CD4-positive, alpha-beta T cell treated with Interleukin-4 for 1 hour (primary cell): ENCODE measurements around the gene TNRC6A.
"Not testable (repeated sequence)": the region's sequence is repeated elsewhere in the genome, so short reads cannot be mapped to it uniquely, and the experiment has no call there.

ENCODE experiments used
- DNase-seq, 2 donors: peaks; one replicate each; pipeline ENCODE4 v3.0.0-alpha.2; 2020 to 2022

The TNRC6A gene

DNA sequence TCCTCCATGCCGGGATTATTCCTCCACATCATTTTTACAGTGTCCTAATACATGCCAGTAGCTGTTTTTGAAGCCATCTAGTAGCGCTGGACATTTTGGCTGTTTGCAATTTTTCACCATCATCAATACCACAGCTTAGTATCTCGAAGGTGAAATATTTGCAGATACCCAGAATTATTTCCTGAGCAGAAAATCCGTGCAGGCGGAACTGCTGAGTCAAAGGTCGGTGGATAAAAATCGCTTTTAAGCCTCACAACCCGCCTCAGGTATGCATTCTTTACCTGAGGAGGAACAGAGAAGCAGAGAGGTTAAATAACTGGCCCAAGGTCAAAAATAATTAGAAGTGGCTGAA lies 584 bp upstream of the TNRC6A start:
- DNase-seq = no peak

- peak; percentile 16 to 42 for DNase-seq
Measured at GRCh38 chr16:24729951-24730815, 732 bp downstream of the TNRC6A start.

GRCh38 chr16:24730914-24731313 lies 1.5 kb downstream of the TNRC6A start:
- DNase-seq = no peak

- no peak for DNase-seq
Measured at GRCh38 chr16:24731722-24732419, 2.4 kb downstream of the TNRC6A start.

DNA sequence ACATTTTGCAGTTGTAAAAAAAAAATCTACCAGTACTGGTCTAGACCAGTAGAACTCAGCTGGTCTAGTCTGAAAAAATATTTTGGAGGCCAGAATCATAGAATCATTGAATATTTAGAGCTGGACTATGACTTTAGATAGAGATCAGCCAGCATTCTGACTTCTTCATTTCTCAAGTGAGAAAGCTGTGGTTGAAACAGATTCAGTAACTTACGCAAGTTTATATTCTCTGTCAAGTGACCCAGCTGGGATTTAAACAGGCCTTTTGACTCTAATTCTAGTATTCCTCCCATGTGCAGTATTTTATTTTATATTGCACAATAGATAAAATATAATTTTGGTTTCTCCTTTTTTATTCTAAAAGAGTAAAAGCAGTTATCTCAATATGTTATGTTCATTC lies 4.9 kb downstream of the TNRC6A start:
- DNase-seq = no peak

GRCh38 chr16:24736758-24737157 lies 7.3 kb downstream of the TNRC6A start:
- no peak for DNase-seq

DNA sequence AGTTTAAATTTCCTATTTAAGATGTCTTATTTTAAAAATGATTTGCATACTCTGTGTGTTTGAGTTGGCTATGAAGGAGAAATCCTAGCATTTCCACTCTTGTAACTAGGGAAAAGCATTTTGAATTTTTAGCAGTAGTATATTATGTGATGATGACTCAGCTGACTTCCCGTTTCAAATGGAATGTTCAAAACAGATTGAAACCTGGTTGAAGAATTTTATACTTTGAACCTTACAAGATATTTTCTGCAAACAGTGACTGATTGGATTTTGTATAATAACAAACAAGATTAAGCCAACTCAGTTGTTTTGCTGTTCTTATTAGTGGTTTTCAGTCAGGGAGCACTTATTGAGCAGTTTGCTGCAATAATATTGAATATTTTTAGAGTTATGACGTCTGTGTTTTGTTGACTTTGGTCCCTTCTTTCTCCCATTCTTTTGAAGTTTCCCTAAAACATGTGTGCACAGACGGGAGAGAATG lies 8.0 kb downstream of the TNRC6A start:
- DNase-seq = no peak

DNA sequence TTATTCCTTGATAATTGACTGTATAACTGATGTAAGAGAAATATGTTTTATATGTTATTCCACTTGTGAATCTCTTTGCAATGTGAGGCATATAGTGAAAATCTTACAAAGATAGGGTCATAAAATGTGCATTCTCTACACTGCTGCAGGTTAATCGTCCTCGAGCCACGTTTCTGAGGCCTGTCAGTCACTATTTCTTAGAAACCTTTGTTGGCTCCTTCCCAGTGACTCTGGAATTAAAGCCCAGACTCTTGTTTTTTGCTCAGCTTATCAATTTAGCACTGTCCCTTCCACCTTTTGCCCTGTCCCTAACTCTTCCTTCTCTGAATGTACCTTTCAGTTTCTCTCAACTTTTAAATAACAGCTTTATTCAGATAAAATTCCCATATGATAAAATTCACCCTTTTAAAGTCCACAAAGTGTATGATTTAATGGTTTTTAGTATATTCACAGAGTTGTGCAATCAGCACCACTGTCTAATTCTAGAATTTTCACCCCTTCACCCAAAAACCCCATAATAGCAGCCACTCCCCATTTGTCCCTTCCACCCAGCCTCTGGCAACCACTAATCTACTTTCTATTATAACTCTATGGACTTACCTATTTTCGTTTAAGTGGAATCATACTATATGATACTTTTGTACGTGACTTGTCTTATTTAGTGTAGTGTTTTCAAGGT lies 8.6 kb downstream of the TNRC6A start:
- no peak for DNase-seq

- no peak for DNase-seq
Measured at GRCh38 chr16:24738895-24739294, 9.4 kb downstream of the TNRC6A start.

DNA sequence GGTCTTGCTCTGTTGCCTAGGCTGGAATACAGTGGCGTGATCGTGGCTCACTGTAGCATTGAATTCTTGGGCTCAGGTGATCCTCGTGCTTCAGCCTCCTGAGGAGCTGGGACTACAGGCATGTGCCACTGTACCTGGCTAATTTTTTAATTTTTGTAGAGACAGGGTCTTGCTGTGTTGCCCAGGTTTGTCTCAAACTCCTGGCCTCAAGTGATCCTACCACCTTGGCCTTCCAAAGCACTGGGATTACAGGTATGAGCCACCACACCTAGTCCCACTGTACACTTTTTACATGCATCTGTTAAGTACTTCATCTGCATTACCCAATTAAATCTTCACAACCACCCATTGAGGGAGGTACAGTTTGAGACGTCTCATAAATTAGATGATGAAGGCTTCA lies 12.4 kb downstream of the TNRC6A start:
- DNase-seq = no peak

GRCh38 chr16:24742610-24743009 lies 13.2 kb downstream of the TNRC6A start:
- not testable (repeated sequence) for DNase-seq

DNA sequence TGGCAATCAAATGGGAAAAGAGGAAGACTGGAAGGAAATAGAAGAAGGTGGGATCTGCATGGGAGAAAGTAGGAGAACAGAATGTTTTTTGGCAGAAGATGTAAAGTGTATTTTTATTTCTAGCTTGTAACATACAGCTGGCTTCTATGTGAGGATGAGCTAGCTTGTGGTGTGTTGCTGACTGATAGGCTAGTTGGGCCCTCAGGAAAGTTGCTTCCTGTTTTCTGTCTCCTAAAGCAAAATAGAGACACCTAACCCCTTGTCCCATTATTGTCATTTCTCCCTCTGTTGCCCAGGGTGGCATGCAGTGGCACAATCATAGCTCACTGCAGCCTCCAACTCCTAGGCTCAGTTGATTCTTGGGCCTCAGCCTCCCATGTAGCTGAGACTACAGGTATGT lies 15.9 kb downstream of the TNRC6A start:
- DNase-seq = no peak

DNA sequence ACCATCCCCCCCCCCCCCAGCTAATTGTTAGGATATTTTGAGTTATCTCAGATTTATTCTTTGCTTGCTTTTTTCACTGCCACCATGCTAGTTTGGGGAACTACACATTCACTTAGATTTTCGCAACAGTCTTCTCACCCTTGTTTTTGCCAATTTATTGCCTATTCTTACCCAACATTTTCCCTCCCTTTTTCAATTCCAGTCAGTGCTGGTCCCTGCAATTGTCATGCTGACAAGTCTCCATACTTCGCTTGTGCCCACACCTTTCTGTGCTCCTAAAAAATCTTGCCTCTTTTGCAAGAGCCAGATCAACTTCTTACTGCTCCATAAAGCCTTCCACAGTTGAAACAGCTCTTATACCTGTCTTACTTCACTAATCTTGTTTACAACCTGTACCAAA lies 16.3 kb downstream of the TNRC6A start:
- DNase-seq = no peak

DNA sequence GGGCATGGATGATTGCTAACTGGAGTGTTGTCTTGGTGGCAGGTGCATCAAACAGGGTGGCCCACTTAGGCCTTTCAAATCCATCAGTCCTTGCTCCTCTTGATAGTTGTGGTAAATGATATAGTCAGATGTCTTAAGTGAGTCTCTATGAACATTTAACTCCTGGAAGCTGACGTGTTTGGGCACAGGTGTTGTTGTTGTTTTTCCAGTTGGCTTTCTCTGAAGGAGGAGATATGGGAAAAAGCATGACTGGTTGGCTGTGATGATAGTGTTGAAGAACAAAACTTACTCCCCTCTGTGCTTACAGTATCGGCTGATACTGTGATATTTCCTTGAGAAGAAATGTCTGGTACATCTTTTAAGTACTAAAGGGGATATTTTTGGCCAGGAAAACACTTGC lies 18.0 kb downstream of the TNRC6A start:
- DNase-seq = no peak

DNA sequence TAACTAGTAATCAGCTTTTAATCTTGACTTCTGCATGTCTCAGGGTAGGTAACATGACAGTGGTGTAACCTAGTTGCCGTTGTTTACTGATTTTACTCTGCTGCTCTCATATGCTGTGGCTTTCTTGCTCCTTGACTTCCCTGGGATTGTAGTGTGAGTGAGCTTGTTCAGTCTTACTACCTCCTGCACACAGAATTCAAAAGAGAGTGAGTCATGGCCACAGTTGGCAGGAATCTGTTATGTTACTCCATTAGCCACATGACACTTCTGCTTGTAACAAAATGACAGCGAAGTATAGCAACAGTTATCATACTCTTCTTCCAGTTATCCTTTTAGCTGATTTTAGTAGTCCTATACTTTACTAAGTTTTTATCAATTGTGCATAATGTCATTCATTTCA lies 18.8 kb downstream of the TNRC6A start:
- peak in 1 of 2 donors; percentile 12 for DNase-seq

GRCh38 chr16:24749310-24749709 lies 19.9 kb downstream of the TNRC6A start:
- DNase-seq = no peak

GRCh38 chr16:24749872-24750271 lies 20.4 kb downstream of the TNRC6A start:
- DNase-seq = not testable (repeated sequence)

- DNase-seq = no peak
Measured at GRCh38 chr16:24753000-24753399, 23.5 kb downstream of the TNRC6A start.

GRCh38 chr16:24753437-24753836 lies 24.0 kb downstream of the TNRC6A start:
- DNase-seq = no peak

- no peak for DNase-seq
Measured at GRCh38 chr16:24754543-24754942, 25.1 kb downstream of the TNRC6A start.

DNA sequence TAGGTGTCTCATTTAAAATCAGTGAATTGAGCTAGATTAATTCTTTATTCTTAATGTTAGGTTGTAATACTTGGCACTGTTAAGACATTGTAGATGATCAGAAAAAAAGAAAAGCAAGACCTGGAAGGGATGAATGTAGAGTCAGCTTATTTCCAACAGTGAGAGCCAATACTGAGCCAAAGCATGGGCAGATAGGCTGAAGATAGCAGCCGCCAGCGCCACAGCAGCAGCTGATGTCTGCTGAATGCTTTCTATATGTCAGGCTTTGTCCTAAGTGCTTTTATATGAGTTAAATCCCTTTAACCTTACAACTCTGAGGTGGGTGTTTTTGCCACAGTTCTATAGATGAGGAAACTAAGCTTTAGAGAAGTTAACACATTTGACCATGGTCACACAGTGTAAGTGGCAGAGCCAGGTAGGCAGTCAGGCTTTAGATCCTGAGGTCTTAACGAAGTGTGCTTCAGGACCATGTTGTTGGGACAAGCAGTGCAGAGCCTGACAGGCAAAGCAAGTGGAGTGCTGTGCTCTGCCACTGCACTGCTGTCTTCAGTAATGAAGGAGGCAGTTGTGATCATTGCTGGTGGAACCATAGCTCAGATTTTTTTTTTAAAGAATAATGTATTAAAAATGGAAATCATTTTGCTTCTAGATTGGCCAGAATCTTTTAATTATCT lies 25.9 kb downstream of the TNRC6A start:
- no peak for DNase-seq

GRCh38 chr16:24758373-24758772 lies 28.9 kb downstream of the TNRC6A start:
- no peak for DNase-seq

DNA sequence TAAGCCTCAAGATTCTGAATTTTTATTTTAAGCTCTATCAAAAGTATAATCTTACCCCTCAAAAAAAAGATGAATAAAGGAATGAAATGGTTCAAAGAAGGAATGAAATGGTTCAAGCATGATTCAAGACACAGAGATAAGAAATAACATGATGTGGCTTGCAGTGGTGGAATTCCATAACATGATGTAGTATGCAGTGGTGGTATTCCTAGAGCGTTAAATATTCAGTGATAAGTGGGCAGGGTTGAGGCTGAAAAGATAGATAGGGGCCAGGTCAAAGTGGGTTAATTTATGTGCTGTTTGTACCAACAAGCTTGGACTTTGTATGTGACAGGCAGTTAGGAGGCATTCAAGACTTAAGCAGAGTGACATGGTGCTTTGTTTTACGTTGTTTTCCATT lies 29.6 kb downstream of the TNRC6A start:
- DNase-seq = no peak
